Mammary epithelial cell (primary cell): ENCODE data around the gene TMC6.

ENCODE experiments used
- EZH2 ChIP-seq: IDR thresholded peaks from 2 replicates; pipeline ENCODE4 v1.6.1; 2012; ENCODE audit warnings: low read length, inconsistent platforms, borderline replicate concordance
- TF ChIP-seq, protein P1 (sequence below), 2 donors: IDR thresholded peaks in 1 of 2; conservative IDR thresholded peaks in 1 of 2; 2 replicates each; pipeline ENCODE4 v1.5.1; 2011 to 2012; ENCODE audit warnings: inconsistent platforms in 2 of 2, low read length in 2 of 2, mild to moderate bottlenecking in 2 of 2, control low read depth in 1 of 2, low read depth in 1 of 2; ENCODE audit not compliant: insufficient read depth in 1 of 2; ENCODE audit errors: extremely low read depth in 1 of 2

GRCh38 chr17:78147315-78147998, 18.9 kb upstream of the TMC6 start:
- TF ChIP-seq EZH2 = no peak
- TF ChIP-seq, protein P1, sequence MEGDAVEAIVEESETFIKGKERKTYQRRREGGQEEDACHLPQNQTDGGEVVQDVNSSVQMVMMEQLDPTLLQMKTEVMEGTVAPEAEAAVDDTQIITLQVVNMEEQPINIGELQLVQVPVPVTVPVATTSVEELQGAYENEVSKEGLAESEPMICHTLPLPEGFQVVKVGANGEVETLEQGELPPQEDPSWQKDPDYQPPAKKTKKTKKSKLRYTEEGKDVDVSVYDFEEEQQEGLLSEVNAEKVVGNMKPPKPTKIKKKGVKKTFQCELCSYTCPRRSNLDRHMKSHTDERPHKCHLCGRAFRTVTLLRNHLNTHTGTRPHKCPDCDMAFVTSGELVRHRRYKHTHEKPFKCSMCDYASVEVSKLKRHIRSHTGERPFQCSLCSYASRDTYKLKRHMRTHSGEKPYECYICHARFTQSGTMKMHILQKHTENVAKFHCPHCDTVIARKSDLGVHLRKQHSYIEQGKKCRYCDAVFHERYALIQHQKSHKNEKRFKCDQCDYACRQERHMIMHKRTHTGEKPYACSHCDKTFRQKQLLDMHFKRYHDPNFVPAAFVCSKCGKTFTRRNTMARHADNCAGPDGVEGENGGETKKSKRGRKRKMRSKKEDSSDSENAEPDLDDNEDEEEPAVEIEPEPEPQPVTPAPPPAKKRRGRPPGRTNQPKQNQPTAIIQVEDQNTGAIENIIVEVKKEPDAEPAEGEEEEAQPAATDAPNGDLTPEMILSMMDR (conservative IDR thresholded peaks at IDR 0.05 in 1 of 2, IDR thresholded peaks at IDR 0.05 in 1 of 2; ENCODE audit: extremely low read depth in 1 of 2, insufficient read depth in 1 of 2, low read depth in 1 of 2, low read length in 2 of 2) = no peak
